ENCODE results near the gene SMTN.

- no peak for TF ChIP-seq ZNF121 (CRISPR knock-in tag; conservative IDR thresholded peaks at IDR 0.05)
- no peak for TF ChIP-seq PKNOX1 (IDR thresholded peaks at IDR 0.05)
- TF ChIP-seq YY1 (IDR thresholded peaks at IDR 0.05; ENCODE audit: borderline replicate concordance in 1 of 3, control insufficient read depth in 1 of 3, extremely low read depth in 1 of 3, insufficient read depth in 3 of 3, insufficient read length in 1 of 3, insufficient replicate concordance in 2 of 3, low read depth in 1 of 3, low read length in 2 of 3) = no peak
- TF ChIP-seq MAX (CRISPR knock-in tag; IDR thresholded peaks at IDR 0.05) = no peak
- no peak for TF ChIP-seq TBP (optimal IDR thresholded peaks at IDR 0.05; ENCODE audit: low read depth, low read length)
- TF ChIP-seq ZNF644 (tag; IDR thresholded peaks at IDR 0.05; ENCODE audit: low read depth) = no peak
- TF ChIP-seq IRF2 (CRISPR knock-in tag; IDR thresholded peaks at IDR 0.05) = no peak
- no peak for TF ChIP-seq ARID4B (CRISPR knock-in tag; IDR thresholded peaks at IDR 0.05)
- TF ChIP-seq ZNF780A (CRISPR knock-in tag; IDR thresholded peaks at IDR 0.05) = no peak
- TF ChIP-seq ASH1L (IDR thresholded peaks at IDR 0.05; ENCODE audit: borderline replicate concordance, low read depth, partially characterized antibody) = no peak
- TF ChIP-seq IRF1 (CRISPR knock-in tag; IDR thresholded peaks at IDR 0.05; ENCODE audit: borderline replicate concordance) = no peak
- TF ChIP-seq BCLAF1 (IDR thresholded peaks at IDR 0.05; ENCODE audit: borderline replicate concordance in 1 of 2, control insufficient read depth in 1 of 2, low read depth in 2 of 2, low read length in 1 of 2) = no peak
- no peak for TF ChIP-seq TRIM25 (IDR thresholded peaks at IDR 0.05; ENCODE audit: borderline replicate concordance)
- TF ChIP-seq CHD2 (IDR thresholded peaks at IDR 0.05; ENCODE audit: low read depth, low read length) = no peak
These were observed 43.8 kb downstream of the SMTN start for GRCh38 chr22:31124811-31125465.

All from K562 (cell line).